Fibroblast of lung (primary cell): ENCODE measurements around the gene SLC39A1. TPM values are rescaled to one million over a fixed set of nuclear protein-coding genes. Genes with fewer than 3 reads are reported as not detected.

Source experiments
- DNase-seq, 2 donors: peaks; one replicate each; pipeline versions ENCODE4 v3.0.0 to v3.0.0-alpha.2; 2010; ENCODE audit warnings: low read depth in 2 of 2
- H2AFZ ChIP-seq: 2 replicates; pipeline ENCODE4 v1.5.1; 2012; ENCODE audit warnings: low read length, control low read depth, inconsistent platforms
- H3K27ac ChIP-seq: 2 replicates; pipeline ENCODE4 v1.5.1; 2011; ENCODE audit warnings: low read length, control low read depth; ENCODE audit not compliant: insufficient read depth
- H3K27me3 ChIP-seq: 2 replicates; pipeline ENCODE4 v1.5.1; 2011; ENCODE audit warnings: mild to moderate bottlenecking, low read length; ENCODE audit not compliant: control insufficient read depth, insufficient read depth
- H3K36me3 ChIP-seq: 2 replicates; pipeline ENCODE4 v1.5.1; 2011; ENCODE audit warnings: low read length; ENCODE audit not compliant: control insufficient read depth, insufficient read depth
- H3K4me1 ChIP-seq: 2 replicates; pipeline ENCODE4 v1.5.1; 2011; ENCODE audit warnings: low read length; ENCODE audit not compliant: control insufficient read depth, insufficient read depth; ENCODE audit errors: extremely low read depth
- H3K4me2 ChIP-seq: 2 replicates; pipeline ENCODE4 v1.5.1; 2011; ENCODE audit warnings: low read length, control low read depth; ENCODE audit not compliant: insufficient read depth; ENCODE audit errors: extremely low read depth
- H3K4me3 ChIP-seq, 4 experiments: fragments of 200-600 bp in 1 of 4; sonication (generic) in 1 of 4; replicated peaks in 1 of 4; 2 replicates each; pipeline ENCODE4 v1.5.1; 2011 to 2016; ENCODE audit warnings: low read length in 4 of 4, low read depth in 3 of 4, mild to moderate bottlenecking in 3 of 4, control low read depth in 2 of 4, inconsistent platforms in 1 of 4, mixed read lengths in 1 of 4; ENCODE audit not compliant: insufficient read depth in 1 of 4; ENCODE audit errors: control extremely low read depth in 1 of 4
- H3K79me2 ChIP-seq: 2 replicates; pipeline ENCODE4 v1.5.1; 2012; ENCODE audit warnings: mild to moderate bottlenecking, low read length, inconsistent platforms; ENCODE audit not compliant: control insufficient read depth, insufficient read depth
- H3K9ac ChIP-seq: 2 replicates; pipeline ENCODE4 v1.5.1; 2011; ENCODE audit warnings: mild to moderate bottlenecking, low read length, control low read depth; ENCODE audit not compliant: insufficient read depth
- H3K9me3 ChIP-seq: 2 replicates; pipeline ENCODE4 v1.5.1; 2012; ENCODE audit warnings: low read depth, low read length; ENCODE audit not compliant: control insufficient read depth, insufficient read depth
- H4K20me1 ChIP-seq: 2 replicates; pipeline ENCODE4 v1.5.1; 2011; ENCODE audit warnings: low read length; ENCODE audit not compliant: control insufficient read depth, insufficient read depth; ENCODE audit errors: extremely low read depth
- CTCF ChIP-seq, 2 donors: IDR thresholded peaks in 1 of 2; conservative IDR thresholded peaks in 1 of 2; 1 replicate in 1 of 2; 2 replicates in 1 of 2; pipeline ENCODE4 v1.5.1; 2011 to 2012; ENCODE audit warnings: low read length in 2 of 2, control low read depth in 1 of 2, inconsistent platforms in 1 of 2, low read depth in 1 of 2, mild to moderate bottlenecking in 1 of 2
- EZH2 ChIP-seq: IDR thresholded peaks from 2 replicates; pipeline ENCODE4 v1.5.1; 2012; ENCODE audit warnings: low read length, control low read depth, mild to moderate bottlenecking; ENCODE audit errors: missing control alignments
- polyA plus RNA-seq, 2 donors: library from polyadenylated mRNA; depleted of rRNA in 1 of 2; stranded (reverse) in 1 of 2; unstranded in 1 of 2; fragments of >200 nt; gene quantifications; 2 replicates each; pipeline ENCODE4 v1.2.1, GENCODE V29; 2011 to 2012; ENCODE audit warnings: missing spikeins in 1 of 2
- total RNA-seq: library from RNA; depleted of rRNA; stranded (reverse); fragments of >200 nt; gene quantifications from 2 replicates; pipeline ENCODE4 v1.2.1, GENCODE V29; 2014

Gene SLC39A1
- total and polyA plus RNA-seq, 2 donors (not counting 1 experiment from before 2014, with no cell fraction given) = 94.4 to 119 TPM

GRCh38 chr1:153995202-153995601 lies 31.9 kb upstream of the SLC39A1 start:
- Histone ChIP-seq H3K4me3 (no peak overlapping the region), H3K79me2 (peaks cover 19% of the 10 kb centered on the region), H3K36me3 (peaks cover 9% of the 10 kb centered on the region), H3K9me3 (no peaks in the 10 kb centered on the region), H3K27ac (no peak overlapping the region), H3K9ac (no peak overlapping the region), H2AFZ (no peak overlapping the region), H4K20me1 (no peaks in the 10 kb centered on the region), H3K27me3 (no peaks in the 10 kb centered on the region), H3K4me2 (no peak overlapping the region), H3K4me1 (peaks cover 4% of the 10 kb centered on the region)
- no peak for TF ChIP-seq EZH2
- no peak for TF ChIP-seq CTCF (conservative IDR thresholded peaks at IDR 0.05 in 1 of 2, IDR thresholded peaks at IDR 0.05 in 1 of 2; ENCODE audit: low read depth in 1 of 2, low read length in 2 of 2)
- no peak for DNase-seq

GRCh38 chr1:153991806-153992205 lies 28.5 kb upstream of the SLC39A1 start:
- H3K4me1 ChIP-seq = peaks cover 4% of the 10 kb centered on the region
- no peak overlapping the region for H3K9ac ChIP-seq
- no peak overlapping the region for H2AFZ ChIP-seq
- peak overlapping the region; percentile 98 for H3K4me2 ChIP-seq
- H3K9me3 ChIP-seq = no peaks in the 10 kb centered on the region
- no peaks in the 10 kb centered on the region for H4K20me1 ChIP-seq
- H3K36me3 ChIP-seq = peaks cover 9% of the 10 kb centered on the region
- peaks cover 19% of the 10 kb centered on the region for H3K79me2 ChIP-seq
- no peak overlapping the region for H3K27ac ChIP-seq
- TF ChIP-seq CTCF (conservative IDR thresholded peaks at IDR 0.05 in 1 of 2, IDR thresholded peaks at IDR 0.05 in 1 of 2; ENCODE audit: low read depth in 1 of 2, low read length in 2 of 2) = no peak
- no peak for TF ChIP-seq EZH2
- no peaks in the 10 kb centered on the region for H3K27me3 ChIP-seq
- H3K4me3 ChIP-seq = peak overlapping the region; percentile 94 to 99 (median 98)
- no peak for DNase-seq

GRCh38 chr1:153991151-153991630 lies 27.9 kb upstream of the SLC39A1 start:
- Histone ChIP-seq H3K9me3 (no peaks in the 10 kb centered on the region), H2AFZ (no peak overlapping the region), H3K79me2 (peaks cover 19% of the 10 kb centered on the region), H3K4me1 (peaks cover 4% of the 10 kb centered on the region), H3K27ac (peak overlapping the region; percentile 99), H3K36me3 (peaks cover 9% of the 10 kb centered on the region), H3K27me3 (no peaks in the 10 kb centered on the region), H4K20me1 (no peaks in the 10 kb centered on the region), H3K4me3 (peak overlapping the region; percentile 94 to 99 (median 98)), H3K4me2 (peak overlapping the region; percentile 98), H3K9ac (peak overlapping the region; percentile 99)
- no peak for DNase-seq
- TF ChIP-seq EZH2 = no peak
- TF ChIP-seq CTCF (conservative IDR thresholded peaks at IDR 0.05 in 1 of 2, IDR thresholded peaks at IDR 0.05 in 1 of 2; ENCODE audit: low read depth in 1 of 2, low read length in 2 of 2) = no peak
